Neural cell (in vitro differentiated cells): ENCODE results near the gene CTBP2. TPM values are rescaled to one million over a fixed set of nuclear protein-coding genes. Genes with fewer than 3 reads are reported as not detected.

ENCODE experiments used
- H2AFZ ChIP-seq: fragments of 200-600, 300-800 bp; sonication (generic), shearing (Covaris generic); 2 replicates; pipeline ENCODE4 v1.6.0; 2014; ENCODE audit warnings: low read depth, mild to moderate bottlenecking, antibody characterized with exemption, low read length, moderate library complexity
- H3F3A ChIP-seq: fragments of 200-600 bp; shearing (Covaris generic); 2 replicates; pipeline ENCODE4 v1.6.1; 2016; ENCODE audit warnings: mild to moderate bottlenecking, moderate library complexity, mixed read lengths, antibody characterized with exemption, low read length; ENCODE audit not compliant: insufficient read depth, poor library complexity, severe bottlenecking
- H3K27ac ChIP-seq: fragments of 200-600, 300-800 bp; sonication (generic), shearing (Covaris generic); 2 replicates; pipeline ENCODE4 v1.5.1; 2014; ENCODE audit warnings: mild to moderate bottlenecking, low read length, moderate library complexity
- H3K27me3 ChIP-seq: fragments of 300-800, 200-600 bp; sonication (generic), shearing (Covaris generic); 2 replicates; pipeline ENCODE4 v1.6.0; 2014; ENCODE audit warnings: mild to moderate bottlenecking, low read depth, low read length, moderate library complexity; ENCODE audit not compliant: insufficient read depth
- H3K36me3 ChIP-seq: fragments of 300-800, 200-600 bp; sonication (generic), shearing (Covaris generic); 2 replicates; pipeline ENCODE4 v1.5.1; 2014; ENCODE audit warnings: mild to moderate bottlenecking, antibody characterized with exemption, low read length, moderate library complexity; ENCODE audit not compliant: insufficient read depth
- H3K4me2 ChIP-seq: fragments of 300-800, 200-600 bp; sonication (generic), shearing (Covaris generic); 2 replicates; pipeline ENCODE4 v1.6.0; 2014; ENCODE audit warnings: mild to moderate bottlenecking, low read length
- H3K4me3 ChIP-seq: fragments of 300-800, 200-600 bp; sonication (generic), shearing (Covaris generic); 2 replicates; pipeline ENCODE4 v1.5.1; 2014; ENCODE audit warnings: mild to moderate bottlenecking, low read length, moderate library complexity
- H3K79me2 ChIP-seq: fragments of 200-600 bp; shearing (Covaris generic); replicated peaks from 2 replicates; pipeline ENCODE4 v1.6.0; 2014; ENCODE audit warnings: mild to moderate bottlenecking, low read length, moderate library complexity; ENCODE audit not compliant: insufficient read depth
- H3K9ac ChIP-seq: fragments of 300-800, 200-600 bp; sonication (generic), shearing (Covaris generic); 2 replicates; pipeline ENCODE4 v1.6.1; 2016; ENCODE audit warnings: mild to moderate bottlenecking, low read length, mixed read lengths
- H3K9me2 ChIP-seq: fragments of 200-600 bp; shearing (Covaris generic); 2 replicates; pipeline ENCODE4 v1.6.1; 2016; ENCODE audit warnings: mild to moderate bottlenecking, low read length, mixed read lengths; ENCODE audit not compliant: insufficient read depth
- H3K9me3 ChIP-seq: fragments of 200-600, 300-800 bp; sonication (generic), shearing (Covaris generic); 2 replicates; pipeline ENCODE4 v1.6.1; 2016; ENCODE audit warnings: mild to moderate bottlenecking, mixed run types, low read length, moderate library complexity, mixed read lengths
- H4K20me1 ChIP-seq: fragments of 200-600 bp; shearing (Covaris generic); 2 replicates; pipeline ENCODE4 v1.6.1; 2016; ENCODE audit warnings: mild to moderate bottlenecking, mixed run types; ENCODE audit not compliant: insufficient read depth
- CTCF ChIP-seq: fragments of 450-650 bp; IDR thresholded peaks from 2 replicates; pipeline ENCODE4 v1.5.1; 2014; ENCODE audit warnings: antibody characterized with exemption, mild to moderate bottlenecking, moderate library complexity; ENCODE audit not compliant: poor library complexity, severe bottlenecking
- EP300 ChIP-seq: fragments of 450-650 bp; conservative IDR thresholded peaks from 2 replicates; pipeline ENCODE4 v1.6.1; 2014; ENCODE audit warnings: antibody characterized with exemption, mild to moderate bottlenecking, moderate library complexity; ENCODE audit not compliant: poor library complexity, severe bottlenecking
- EZH2 ChIP-seq: fragments of 200-600, 300-800 bp; shearing (Covaris generic), sonication (generic); IDR thresholded peaks from 2 replicates; pipeline ENCODE4 v1.6.1; 2014; ENCODE audit warnings: antibody characterized with exemption, low read length, borderline replicate concordance, mild to moderate bottlenecking; ENCODE audit not compliant: insufficient read depth, poor library complexity, severe bottlenecking
- MXI1 ChIP-seq: fragments of 450-650 bp; conservative IDR thresholded peaks from 2 replicates; pipeline ENCODE4 v1.6.1; 2014; ENCODE audit warnings: antibody characterized with exemption, mild to moderate bottlenecking; ENCODE audit not compliant: poor library complexity, severe bottlenecking
- POLR2AphosphoS5 ChIP-seq: IDR thresholded peaks from 2 replicates; pipeline ENCODE4 v1.6.1; 2012
- RAD21 ChIP-seq: fragments of 450-650 bp; conservative IDR thresholded peaks from 2 replicates; pipeline ENCODE4 v1.6.1; 2014; ENCODE audit warnings: antibody characterized with exemption, mild to moderate bottlenecking, moderate library complexity
- REST ChIP-seq: IDR thresholded peaks from 2 replicates; pipeline ENCODE4 v1.6.1; 2012; ENCODE audit warnings: borderline replicate concordance
- SMC3 ChIP-seq: fragments of 450-650 bp; conservative IDR thresholded peaks from 2 replicates; pipeline ENCODE4 v1.6.1; 2014; ENCODE audit warnings: antibody characterized with exemption, mild to moderate bottlenecking, moderate library complexity; ENCODE audit not compliant: poor library complexity
- TAF1 ChIP-seq: IDR thresholded peaks from 2 replicates; pipeline ENCODE4 v1.6.1; 2012; ENCODE audit warnings: low read depth
- polyA plus RNA-seq: library from polyadenylated mRNA; depleted of rRNA; stranded (reverse); fragments of >200 nt; gene quantifications from 2 replicates; pipeline ENCODE4 v1.2.3, GENCODE V29; 2014

Gene CTBP2
- polyA plus RNA-seq, 1 donor from 2014 or later: 59.5 TPM

GRCh38 chr10:125144693-125145623, 15.4 kb downstream of the CTBP2 start:
- Histone ChIP-seq H3K9me3 (no peaks in the 10 kb centered on the region), H3K36me3 (no peaks in the 10 kb centered on the region), H3K4me3 (no peak overlapping the region), H4K20me1 (no peaks in the 10 kb centered on the region), H3K9me2 (no peaks in the 10 kb centered on the region), H3F3A (no peaks in the 10 kb centered on the region), H3K4me2 (no peak overlapping the region), H2AFZ (no peak overlapping the region), H3K9ac (no peak overlapping the region), H3K27ac (no peak overlapping the region), H3K79me2 (peaks cover 89% of the 10 kb centered on the region), H3K27me3 (no peaks in the 10 kb centered on the region)
- TF ChIP-seq SMC3: no peak
- TF ChIP-seq CTCF: no peak
- TF ChIP-seq POLR2AphosphoS5: no peak
- no peak for TF ChIP-seq RAD21
- TF ChIP-seq TAF1: no peak
- TF ChIP-seq MXI1: no peak
- TF ChIP-seq EZH2: no peak
- no peak for TF ChIP-seq EP300
- TF ChIP-seq REST: no peak

- Histone ChIP-seq H3K4me2 (no peak overlapping the region), H3F3A (no peaks in the 10 kb centered on the region), H3K4me3 (no peak overlapping the region), H3K36me3 (no peaks in the 10 kb centered on the region), H3K27ac (no peak overlapping the region), H3K9ac (no peak overlapping the region), H3K9me2 (no peaks in the 10 kb centered on the region), H4K20me1 (no peaks in the 10 kb centered on the region), H3K9me3 (no peaks in the 10 kb centered on the region), H3K79me2 (peaks cover 87% of the 10 kb centered on the region), H3K27me3 (no peaks in the 10 kb centered on the region), H2AFZ (no peak overlapping the region)
- TF ChIP-seq POLR2AphosphoS5 (no peak), RAD21 (no peak), SMC3 (no peak), EP300 (no peak), MXI1 (no peak), CTCF (no peak), TAF1 (no peak), EZH2 (no peak), REST (no peak)
Observed at GRCh38 chr10:125144206-125144605, 16.2 kb downstream of the CTBP2 start.
